Ureter (tissue), 1 donor: ENCODE results near the gene NPHS1. TPM values are rescaled to one million over a fixed set of nuclear protein-coding genes. Genes with fewer than 3 reads are reported as not detected.
"Not testable (repeated sequence)": the region's sequence is repeated elsewhere in the genome, so short reads cannot be mapped to it uniquely, and the experiment has no call there.

Source experiments
- DNase-seq: peaks from one replicate; pipeline ENCODE4 v3.0.0-alpha.2; 2020; ENCODE audit warnings: low spot score
- total RNA-seq: library from RNA; stranded (reverse); gene quantifications from one replicate; pipeline ENCODE4 v1.2.4, GENCODE V29; 2023
- donor health status: DM: yes; HTN: yes; CAD: no.

Gene NPHS1
- total RNA-seq, 1 donor from 2014 or later = not detected

GRCh38 chr19:35851213-35852028, 883 bp downstream of the NPHS1 start:
- DNase-seq = no peak

- DNase-seq = no peak
Observed at GRCh38 chr19:35848919-35849505, 3.3 kb downstream of the NPHS1 start.

- no peak for DNase-seq
Observed at GRCh38 chr19:35848486-35848885, 3.8 kb downstream of the NPHS1 start.

GRCh38 chr19:35847911-35848310, 4.4 kb downstream of the NPHS1 start:
- no peak for DNase-seq

- no peak for DNase-seq
Observed at GRCh38 chr19:35846038-35846668, 6.2 kb downstream of the NPHS1 start.

- DNase-seq = no peak
Observed at GRCh38 chr19:35845215-35846037, 6.9 kb downstream of the NPHS1 start.

GRCh38 chr19:35844482-35845214, 7.7 kb downstream of the NPHS1 start:
- no peak for DNase-seq

GRCh38 chr19:35843676-35844481, 8.4 kb downstream of the NPHS1 start:
- DNase-seq = no peak

GRCh38 chr19:35842666-35843272, 9.5 kb downstream of the NPHS1 start:
- DNase-seq = no peak

- DNase-seq = no peak
Observed at GRCh38 chr19:35841961-35842595, 10.2 kb downstream of the NPHS1 start.

- not testable (repeated sequence) for DNase-seq
Observed at GRCh38 chr19:35836096-35836495, 16.2 kb downstream of the NPHS1 start.

GRCh38 chr19:35833972-35834371, 18.3 kb downstream of the NPHS1 start:
- DNase-seq = no peak

GRCh38 chr19:35832054-35832453, 20.2 kb downstream of the NPHS1 start:
- no peak for DNase-seq

- no peak for DNase-seq
Observed at GRCh38 chr19:35830986-35831385, 21.3 kb downstream of the NPHS1 start.

- DNase-seq = no peak
Observed at GRCh38 chr19:35828692-35829301, 23.5 kb downstream of the NPHS1 start.

GRCh38 chr19:35824150-35824549, 28.2 kb downstream of the NPHS1 start:
- DNase-seq = no peak

- no peak for DNase-seq
Observed at GRCh38 chr19:35822579-35822978, 29.7 kb downstream of the NPHS1 start.

GRCh38 chr19:35818445-35818844, 33.9 kb downstream of the NPHS1 start:
- DNase-seq = no peak

- DNase-seq = no peak
Observed at GRCh38 chr19:35816846-35817245, 35.5 kb downstream of the NPHS1 start.
